Suprapubic skin (tissue), 4 donors: Measurements from ENCODE around the gene HES1. TPM values are rescaled to one million over a fixed set of nuclear protein-coding genes. Genes with fewer than 3 reads are reported as not detected.

Experiments
- DNase-seq, 2 donors: peaks; one replicate each; pipeline ENCODE4 v3.0.0-alpha.2; 2019; ENCODE audit warnings: low spot score in 2 of 2
- H3K27ac ChIP-seq: fragments of 200-600 bp; sonication (generic); one replicate; pipeline ENCODE4 v1.5.1; 2019
- H3K27me3 ChIP-seq: fragments of 200-600 bp; sonication (generic); one replicate; pipeline ENCODE4 v1.5.1; 2019
- H3K36me3 ChIP-seq: fragments of 200-600 bp; sonication (generic); one replicate; pipeline ENCODE4 v1.5.1; 2019
- H3K4me1 ChIP-seq: fragments of 200-600 bp; sonication (generic); one replicate; pipeline ENCODE4 v1.5.1; 2019
- H3K4me3 ChIP-seq: fragments of 200-600 bp; sonication (generic); one replicate; pipeline ENCODE4 v1.5.1; 2019; ENCODE audit warnings: mild to moderate bottlenecking
- H3K9me3 ChIP-seq: fragments of 200-600 bp; sonication (generic); one replicate; pipeline ENCODE4 v1.5.1; 2019
- CTCF ChIP-seq, 2 donors: fragments of 200-600 bp in 1 of 2; fragments of 450-650 bp in 1 of 2; sonication (generic) in 1 of 2; IDR thresholded peaks; one replicate each; pipeline ENCODE4 v1.5.1; 2016 to 2019; ENCODE audit warnings: antibody characterized with exemption in 2 of 2, mild to moderate bottlenecking in 1 of 2, moderate library complexity in 1 of 2
- EP300 ChIP-seq: sonication (generic); formaldehyde crosslinking; IDR thresholded peaks from one replicate; pipeline ENCODE4 v1.6.1; 2017; ENCODE audit warnings: antibody characterized with exemption
- POLR2A ChIP-seq, 2 donors: fragments of 450-650 bp; IDR thresholded peaks; one replicate each; pipeline ENCODE4 v1.6.1; 2017; ENCODE audit warnings: antibody characterized with exemption in 2 of 2, mild to moderate bottlenecking in 2 of 2, moderate library complexity in 2 of 2
- POLR2AphosphoS5 ChIP-seq, 3 donors: sonication (generic); formaldehyde crosslinking; IDR thresholded peaks; one replicate each; pipeline ENCODE4 v1.6.1; 2017; ENCODE audit warnings: antibody characterized with exemption in 3 of 3
- WGBS: methylation state at CpG from one replicate; pipeline ENCODE4 v1.1.5; 2018; 5-methylcytosine and 5-hydroxymethylcytosine counted together
- total RNA-seq, 4 donors: library from RNA; depleted of rRNA; stranded (reverse); fragments of >200 nt; gene quantifications; one replicate each; pipeline ENCODE4 v1.1.0, GENCODE V29; 2016

The HES1 gene
- total RNA-seq, 4 donors from 2014 or later, result 128 to 206 (median 154) TPM

GRCh38 chr3:194140520-194141414 is 4.8 kb downstream of the HES1 start:
- peak in 1 of 2 donors; percentile 77 for DNase-seq
- H3K9me3 ChIP-seq, result no peaks in the 10 kb centered on the region
- H3K36me3 ChIP-seq, result peaks cover 6% of the 10 kb centered on the region
- TF ChIP-seq POLR2AphosphoS5 (IDR thresholded peaks at IDR 0.05), result no peak
- no peak for TF ChIP-seq CTCF (IDR thresholded peaks at IDR 0.05)
- TF ChIP-seq EP300, result no peak
- TF ChIP-seq POLR2A (IDR thresholded peaks at IDR 0.05), result peak in 1 of 2 donors; percentile 10
- peak overlapping the region; percentile 68 for H3K4me3 ChIP-seq
- H3K27me3 ChIP-seq, result no peaks in the 10 kb centered on the region
- H3K4me1 ChIP-seq, result peaks cover 63% of the 10 kb centered on the region
- H3K27ac ChIP-seq, result peak overlapping the region; percentile 96
- 4% methylated on average over 33 of the region's 71 CpGs for WGBS

DNA sequence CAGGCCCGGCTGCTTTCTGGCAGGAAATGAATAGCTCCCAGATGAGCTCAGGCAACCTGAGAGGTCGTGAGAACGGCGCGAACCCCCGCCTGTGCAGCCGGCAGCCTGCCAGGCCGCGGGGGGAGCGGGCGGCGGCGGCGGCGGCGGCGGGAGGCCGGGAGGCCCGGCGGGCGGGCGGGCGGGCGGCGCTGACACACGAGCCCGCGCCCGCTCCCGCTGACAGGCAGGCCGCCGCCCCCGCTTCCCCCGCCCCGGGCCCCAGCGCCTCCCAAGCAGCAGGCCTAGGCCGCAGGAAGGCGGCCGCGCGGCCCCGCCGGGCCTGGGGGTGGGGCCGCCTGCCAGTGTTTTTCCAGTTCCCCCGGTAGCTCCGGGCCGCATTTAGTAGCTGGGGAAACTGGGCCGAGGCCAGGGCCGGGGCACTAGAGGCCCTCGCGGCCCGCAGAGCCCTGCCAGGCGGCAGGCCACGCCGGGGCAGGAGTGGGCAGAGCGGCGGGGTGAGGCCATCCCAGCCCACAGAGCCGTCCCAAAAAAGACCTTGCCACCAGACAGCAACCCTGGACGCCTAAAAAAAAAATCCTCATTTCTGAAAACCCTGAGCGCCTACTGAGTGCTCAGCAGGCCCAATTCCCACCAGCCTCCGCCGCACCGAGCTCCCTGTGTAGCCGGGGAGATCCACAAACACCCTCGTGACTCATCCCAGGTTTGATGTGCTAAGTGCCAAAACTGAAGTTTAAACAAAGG is 5.6 kb downstream of the HES1 start:
- TF ChIP-seq POLR2AphosphoS5 (IDR thresholded peaks at IDR 0.05) (peak in 2 of 3 donors; percentile 5 to 22), CTCF (IDR thresholded peaks at IDR 0.05) (no peak)
- Histone ChIP-seq H3K4me3 (peak overlapping the region; percentile 68), H3K9me3 (no peaks in the 10 kb centered on the region), H3K36me3 (peaks cover 6% of the 10 kb centered on the region), H3K4me1 (peaks cover 57% of the 10 kb centered on the region), H3K27ac (peak overlapping the region; percentile 96), H3K27me3 (no peaks in the 10 kb centered on the region)
- peak; percentile 92 to 93 for DNase-seq
- 4% methylated on average over 21 of the region's 65 CpGs for WGBS

DNA sequence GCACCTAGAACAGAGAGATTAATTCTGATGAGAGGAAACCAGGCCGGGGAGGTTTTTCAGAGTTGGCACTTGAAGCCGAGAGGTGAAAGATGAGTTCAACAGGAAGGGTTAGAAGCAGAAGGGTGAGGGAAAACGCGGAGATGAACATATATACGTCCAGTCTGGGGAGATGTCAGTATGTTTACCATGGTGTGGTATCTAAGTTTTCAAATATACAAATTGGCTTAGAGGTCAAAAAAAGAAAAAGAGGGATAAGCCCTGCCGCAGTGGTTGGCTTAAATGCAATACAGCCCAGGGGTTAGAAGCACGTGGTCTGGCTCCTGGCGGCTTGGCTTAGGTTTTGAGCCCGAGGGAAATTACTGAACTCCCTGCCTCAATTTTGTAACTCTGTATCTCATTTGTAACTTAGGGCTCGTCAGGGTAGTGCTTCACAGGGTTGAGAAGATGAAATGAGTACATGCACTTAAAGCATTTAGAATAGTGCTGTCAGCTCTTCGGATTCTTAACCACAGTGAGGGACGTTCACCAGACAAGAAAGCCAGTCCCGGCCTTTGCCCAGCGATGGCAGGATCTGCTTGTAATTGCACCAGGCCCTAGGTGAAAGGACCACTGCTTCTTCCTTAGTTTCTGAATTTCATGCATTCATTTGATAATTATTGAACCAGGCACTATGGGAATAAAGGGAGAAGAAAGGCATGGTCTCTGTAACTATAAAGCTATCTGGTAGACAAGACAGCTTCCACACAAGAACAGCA is 6.4 kb downstream of the HES1 start:
- H3K4me1 ChIP-seq, result peaks cover 51% of the 10 kb centered on the region
- 29% methylated on average over 14 of the region's 14 CpGs for WGBS

DNA sequence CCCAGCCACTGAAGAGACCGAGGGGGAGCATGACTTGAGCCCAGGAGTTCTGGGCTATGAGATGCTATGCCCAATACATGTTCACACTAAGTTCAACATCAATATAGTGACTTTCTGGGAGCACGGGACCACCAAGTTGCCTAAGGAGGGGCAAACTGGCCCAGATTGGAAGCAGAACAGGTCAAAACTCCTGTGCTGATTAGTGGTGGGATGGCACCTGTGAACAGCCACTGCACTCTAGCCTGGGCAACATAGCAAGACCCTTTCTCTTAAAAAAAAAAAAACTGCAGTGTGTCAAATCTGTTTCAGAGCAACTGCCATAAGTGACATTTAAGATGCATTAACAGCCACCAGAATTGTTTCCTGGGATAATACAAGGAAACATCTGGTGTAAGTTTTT is 9.8 kb downstream of the HES1 start:
- H3K4me3 ChIP-seq, result no peak overlapping the region
- no peaks in the 10 kb centered on the region for H3K27me3 ChIP-seq
- H3K4me1 ChIP-seq, result peaks cover 25% of the 10 kb centered on the region
- TF ChIP-seq CTCF (IDR thresholded peaks at IDR 0.05) (no peak), POLR2A (IDR thresholded peaks at IDR 0.05) (no peak), EP300 (no peak), POLR2AphosphoS5 (IDR thresholded peaks at IDR 0.05) (no peak)
- no peaks in the 10 kb centered on the region for H3K9me3 ChIP-seq
- H3K27ac ChIP-seq, result no peak overlapping the region
- peak; percentile 9 to 13 for DNase-seq
- no peaks in the 10 kb centered on the region for H3K36me3 ChIP-seq
- 96% methylated on average over 2 of the region's 2 CpGs for WGBS

More for the DNA sequence above, 6.4 kb downstream of the HES1 start:
- peaks cover 6% of the 10 kb centered on the region for H3K36me3 ChIP-seq
- TF ChIP-seq CTCF (IDR thresholded peaks at IDR 0.05) (no peak), POLR2A (IDR thresholded peaks at IDR 0.05) (no peak), POLR2AphosphoS5 (IDR thresholded peaks at IDR 0.05) (no peak), EP300 (no peak)
- H3K27ac ChIP-seq, result peak overlapping the region; percentile 96
- no peaks in the 10 kb centered on the region for H3K9me3 ChIP-seq
- no peaks in the 10 kb centered on the region for H3K27me3 ChIP-seq
- peak overlapping the region; percentile 68 for H3K4me3 ChIP-seq
- peak; percentile 76 to 82 for DNase-seq
